ENCODE results near the gene ABCC3.

DNA sequence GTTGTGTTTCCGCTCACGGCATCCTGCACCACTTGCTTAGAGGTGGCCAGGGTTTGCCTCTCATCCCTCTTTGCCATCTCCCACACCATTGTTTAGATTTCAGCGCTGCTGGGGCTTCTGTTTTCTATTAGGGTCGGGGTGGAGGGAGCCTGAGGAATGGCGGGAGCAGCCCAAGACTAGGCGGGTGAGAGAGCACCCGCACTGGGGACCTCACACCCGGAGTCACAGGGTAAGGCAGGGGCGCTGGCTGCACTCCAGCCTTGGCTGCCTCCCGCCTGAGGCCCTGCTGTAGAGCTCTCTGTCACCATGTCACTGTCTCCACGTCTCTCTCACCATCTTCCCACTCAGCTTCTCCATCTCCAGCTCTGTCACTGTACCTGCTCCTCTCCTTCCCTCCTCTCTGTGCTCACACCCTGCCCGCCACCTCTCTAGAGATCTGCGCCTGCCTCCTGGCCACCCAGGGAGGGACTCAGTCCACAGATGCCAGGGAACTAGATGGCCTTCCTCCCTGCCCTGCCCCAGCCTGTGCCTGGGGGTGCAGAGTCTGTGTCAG, 32.8 kb upstream of the ABCC3 start:
- TF ChIP-seq ELF4 (IDR thresholded peaks at IDR 0.05) = no peak
- TF ChIP-seq SP1 (IDR thresholded peaks at IDR 0.05) = no peak
- TF ChIP-seq BHLHE40 (IDR thresholded peaks at IDR 0.05; ENCODE audit: borderline replicate concordance) = no peak
- no peak for TF ChIP-seq SUZ12 (IDR thresholded peaks at IDR 0.05)
- TF ChIP-seq TARDBP (IDR thresholded peaks at IDR 0.05) = no peak
- TF ChIP-seq NFRKB (IDR thresholded peaks at IDR 0.05) = no peak
- TF ChIP-seq, protein P1, sequence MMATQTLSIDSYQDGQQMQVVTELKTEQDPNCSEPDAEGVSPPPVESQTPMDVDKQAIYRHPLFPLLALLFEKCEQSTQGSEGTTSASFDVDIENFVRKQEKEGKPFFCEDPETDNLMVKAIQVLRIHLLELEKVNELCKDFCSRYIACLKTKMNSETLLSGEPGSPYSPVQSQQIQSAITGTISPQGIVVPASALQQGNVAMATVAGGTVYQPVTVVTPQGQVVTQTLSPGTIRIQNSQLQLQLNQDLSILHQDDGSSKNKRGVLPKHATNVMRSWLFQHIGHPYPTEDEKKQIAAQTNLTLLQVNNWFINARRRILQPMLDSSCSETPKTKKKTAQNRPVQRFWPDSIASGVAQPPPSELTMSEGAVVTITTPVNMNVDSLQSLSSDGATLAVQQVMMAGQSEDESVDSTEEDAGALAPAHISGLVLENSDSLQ (IDR thresholded peaks at IDR 0.05) = no peak
- TF ChIP-seq FOXK2 (IDR thresholded peaks at IDR 0.05) = no peak

Data from HEK293T (cell line).